ENCODE results near the gene LRRC4B. TPM values are rescaled to one million over a fixed set of nuclear protein-coding genes. Genes with fewer than 3 reads are reported as not detected.
"Not testable (repeated sequence)": the region's sequence is repeated elsewhere in the genome, so short reads cannot be mapped to it uniquely, and the experiment has no call there.

Gene LRRC4B
- total RNA-seq, 1 donor from 2014 or later = 56.0 TPM

- TF ChIP-seq CTCF (IDR thresholded peaks at IDR 0.05) = no peak
- Histone ChIP-seq H3K9me3 (no peaks in the 10 kb centered on the region), H3K36me3 (peaks cover 16 to 19% of the 10 kb centered on the region in 2 donors), H3K27me3 (no peaks in the 10 kb centered on the region), H3K4me3 (peak overlapping the region; percentile 91 to 96), H3K27ac (peak overlapping the region in 1 of 2 donors; percentile 19), H3K4me1 (peaks cover 8 to 12% of the 10 kb centered on the region in 2 donors)
- intact Hi-C loops (cut with DNase I) = loop anchor here (1.0 to 5.0 kb wide), 2 partner anchors 36 to 93 kb away; partner anchors contain the start of genes JOSD2 and POLD1
- no peak for DNase-seq (ENCODE audit: low spot score in 2 of 2)
These were observed 92.5 kb downstream of the LRRC4B start for GRCh38 chr19:50475736-50476223.

- no peaks in the 10 kb centered on the region for H3K9me3 ChIP-seq
- TF ChIP-seq CTCF (IDR thresholded peaks at IDR 0.05) = no peak
- no peak for DNase-seq (ENCODE audit: low spot score in 2 of 2)
- no peak overlapping the region for H3K27ac ChIP-seq
- H3K4me1 ChIP-seq = peaks cover 8 to 12% of the 10 kb centered on the region in 2 donors
- no peaks in the 10 kb centered on the region for H3K27me3 ChIP-seq
- intact Hi-C loops (cut with DNase I) = loop anchor here (5.0 kb wide), 1 partner anchor 93 kb away; the partner anchor contains the start of gene POLD1
- H3K4me3 ChIP-seq = no peak overlapping the region
- H3K36me3 ChIP-seq = peaks cover 10 to 12% of the 10 kb centered on the region in 2 donors
These were observed 93.1 kb downstream of the LRRC4B start for GRCh38 chr19:50475101-50475568.

GRCh38 chr19:50473336-50473735 lies 94.9 kb downstream of the LRRC4B start:
- H3K9me3 ChIP-seq; H3K4me3 ChIP-seq; H3K36me3 ChIP-seq; DNase-seq (ENCODE audit: low spot score in 2 of 2); H3K27ac ChIP-seq; H3K27me3 ChIP-seq; intact Hi-C loops (cut with DNase I): not testable (repeated sequence)
- peaks cover 8 to 12% of the 10 kb centered on the region in 2 donors for H3K4me1 ChIP-seq

GRCh38 chr19:50468818-50469217 lies 99.4 kb downstream of the LRRC4B start:
- Histone ChIP-seq H3K36me3 (no peaks in the 10 kb centered on the region), H3K9me3 (no peaks in the 10 kb centered on the region), H3K4me1 (no peaks in the 10 kb centered on the region), H3K4me3 (no peak overlapping the region), H3K27ac (no peak overlapping the region), H3K27me3 (no peaks in the 10 kb centered on the region)
- TF ChIP-seq CTCF (IDR thresholded peaks at IDR 0.05) = no peak
- DNase-seq (ENCODE audit: low spot score in 2 of 2) = no peak
- intact Hi-C loops (cut with DNase I) = no loop called here

GRCh38 chr19:50467566-50467965 lies 100.7 kb downstream of the LRRC4B start:
- intact Hi-C loops (cut with DNase I) = no loop called here
- H3K27me3 ChIP-seq = no peaks in the 10 kb centered on the region

More at GRCh38 chr19:50467566-50467965, 100.7 kb downstream of the LRRC4B start:
- H3K4me1 ChIP-seq = no peaks in the 10 kb centered on the region
- no peak overlapping the region for H3K4me3 ChIP-seq
- TF ChIP-seq CTCF (IDR thresholded peaks at IDR 0.05) = no peak
- no peak for DNase-seq (ENCODE audit: low spot score in 2 of 2)
- no peaks in the 10 kb centered on the region for H3K9me3 ChIP-seq
- no peak overlapping the region for H3K27ac ChIP-seq
- no peaks in the 10 kb centered on the region for H3K36me3 ChIP-seq

Other genes starting within 250 kb of the LRRC4B start
- 3.8 TPM for gene KCNC3, start 239.1 kb downstream of the LRRC4B start, total RNA-seq
- 1.6 TPM for gene NAPSA, start 202.8 kb downstream of the LRRC4B start, total RNA-seq
- 150 TPM for gene NR1H2, start 192.0 kb downstream of the LRRC4B start, total RNA-seq
- 22.9 TPM for gene POLD1, start 184.1 kb downstream of the LRRC4B start, total RNA-seq
- not detected for gene SPIB, start 149.5 kb downstream of the LRRC4B start, total RNA-seq
- not detected for gene MYBPC2, start 135.5 kb downstream of the LRRC4B start, total RNA-seq
- gene EMC10, start 91.9 kb downstream of the LRRC4B start, total RNA-seq = 87.9 TPM
- gene GARIN5A, start 91.6 kb downstream of the LRRC4B start, total RNA-seq = not detected
- gene JOSD2, start 57.2 kb downstream of the LRRC4B start, total RNA-seq = 169 TPM
- not detected for gene ASPDH, start 54.5 kb downstream of the LRRC4B start, total RNA-seq
- gene SYT3, start 71.4 kb upstream of the LRRC4B start, total RNA-seq = 2.2 TPM
- gene C19orf81, start 81.0 kb upstream of the LRRC4B start, total RNA-seq = not detected
- gene SHANK1, start 151.4 kb upstream of the LRRC4B start, total RNA-seq = 1.3 TPM
- gene CLEC11A, start 154.9 kb upstream of the LRRC4B start, total RNA-seq = not detected
- not detected for gene GPR32, start 202.0 kb upstream of the LRRC4B start, total RNA-seq
- not detected for gene ACP4, start 222.0 kb upstream of the LRRC4B start, total RNA-seq